Osteocyte (in vitro differentiated cells): ENCODE results near the gene RNASEH2A. TPM values are rescaled to one million over a fixed set of nuclear protein-coding genes. Genes with fewer than 3 reads are reported as not detected.
A peak's percentile ranks its signal among the peaks of the same experiment; 100 is the strongest.

Source experiments
- DNase-seq: peaks from one replicate; pipeline ENCODE4 v3.0.0; 2021; ENCODE audit warnings: mixed read lengths; ENCODE audit not compliant: unreplicated experiment; ENCODE audit errors: extremely low spot score
- H3K27ac Mint-ChIP-seq: one replicate; pipeline ENCODE4 v1.8.0; 2021; ENCODE audit warnings: mild to moderate bottlenecking, mixed read lengths; ENCODE audit not compliant: unreplicated experiment
- H3K27me3 Mint-ChIP-seq: one replicate; pipeline ENCODE4 v1.8.0; 2021; ENCODE audit warnings: mixed read lengths; ENCODE audit not compliant: unreplicated experiment
- H3K36me3 Mint-ChIP-seq: one replicate; pipeline ENCODE4 v1.8.0; 2021; ENCODE audit warnings: mixed read lengths; ENCODE audit not compliant: unreplicated experiment
- H3K4me1 Mint-ChIP-seq: one replicate; pipeline ENCODE4 v1.8.0; 2021; ENCODE audit warnings: mixed read lengths; ENCODE audit not compliant: unreplicated experiment
- H3K4me3 Mint-ChIP-seq: one replicate; pipeline ENCODE4 v1.8.0; 2021; ENCODE audit warnings: mild to moderate bottlenecking, moderate library complexity, mixed read lengths; ENCODE audit not compliant: unreplicated experiment
- H3K9me3 Mint-ChIP-seq: one replicate; pipeline ENCODE4 v1.8.0; 2021; ENCODE audit warnings: mixed read lengths; ENCODE audit not compliant: unreplicated experiment
- long read RNA-seq: library from polyadenylated mRNA; unstranded; transcript quantifications from one replicate; pipeline ENCODE4 v2.0.0, GENCODE V29; 2021
- total RNA-seq: library from RNA; stranded (reverse); gene quantifications from 2 replicates; pipeline ENCODE4 v1.2.1, GENCODE V29; 2021
- TF ChIP-seq, protein P1 (sequence below): fragments of 200-600 bp; sonication (generic); IDR thresholded peaks from 2 replicates; pipeline ENCODE4 v1.5.0; 2021; ENCODE audit warnings: antibody characterized with exemption, mild to moderate bottlenecking, moderate library complexity

RNASEH2A gene
- 7.6 and 10.0 TPM in 2 replicates for total RNA-seq
- long read RNA-seq, transcript RNASEH2A-201 (8 exons, 2,753 nt), result major isoform, 31 of 32 reads
- long read RNA-seq, partial matches to known transcripts, result 0 of 32 reads
- long read RNA-seq, other reads (novel, unspliced or antisense), result 0 of 32 reads

DNA sequence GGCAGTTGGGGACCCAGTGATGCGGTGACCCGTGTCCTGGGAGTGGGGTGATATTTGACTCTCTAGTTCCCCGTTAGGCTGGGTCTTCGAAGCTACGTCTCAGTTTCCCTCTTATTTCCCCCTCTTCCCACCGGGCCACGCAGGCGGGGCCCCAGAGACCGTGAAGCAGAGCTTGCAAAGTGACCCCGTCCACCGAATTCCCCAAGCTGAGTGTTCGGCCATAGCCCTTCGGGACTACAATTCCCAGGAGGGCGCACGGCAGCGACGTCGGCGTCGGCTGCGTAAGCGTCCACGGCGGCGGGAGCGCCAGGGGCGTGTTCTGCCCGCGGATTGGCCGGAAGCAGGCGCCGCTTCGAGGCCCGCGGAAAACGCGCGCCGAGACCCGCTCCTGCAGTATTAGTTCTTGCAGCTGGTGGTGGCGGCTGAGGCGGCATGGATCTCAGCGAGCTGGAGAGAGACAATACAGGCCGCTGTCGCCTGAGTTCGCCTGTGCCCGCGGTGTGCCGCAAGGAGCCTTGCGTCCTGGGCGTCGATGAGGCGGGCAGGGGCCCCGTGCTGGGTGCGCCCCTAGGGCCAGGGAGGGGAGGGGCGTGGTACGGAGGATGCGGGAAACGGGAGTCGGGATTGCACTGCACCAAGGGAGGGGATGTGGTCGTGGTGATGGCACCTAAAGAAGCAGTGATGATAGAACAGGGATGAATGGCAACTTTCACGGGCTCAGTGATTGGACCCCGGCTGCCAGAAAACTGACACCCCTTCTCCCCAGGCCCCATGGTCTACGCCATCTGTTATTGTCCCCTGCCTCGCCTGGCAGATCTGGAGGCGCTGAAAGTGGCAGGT, at the start of gene RNASEH2A:
RNASEH2A (plus strand) TSS at position 343 of the 840 bp plus-strand sequence; CDS start at position 433, 90 bp downstream.
- Mint-ChIP-seq H3K4me1 (peaks cover 23% of the 10 kb centered on the region), H3K9me3 (no peaks in the 10 kb centered on the region), H3K27me3 (no peaks in the 10 kb centered on the region), H3K36me3 (no peaks in the 10 kb centered on the region), H3K27ac (peak within 1 kb of the TSS; percentile 90), H3K4me3 (peak within 1 kb of the TSS; percentile 91)
- TF ChIP-seq, protein P1, sequence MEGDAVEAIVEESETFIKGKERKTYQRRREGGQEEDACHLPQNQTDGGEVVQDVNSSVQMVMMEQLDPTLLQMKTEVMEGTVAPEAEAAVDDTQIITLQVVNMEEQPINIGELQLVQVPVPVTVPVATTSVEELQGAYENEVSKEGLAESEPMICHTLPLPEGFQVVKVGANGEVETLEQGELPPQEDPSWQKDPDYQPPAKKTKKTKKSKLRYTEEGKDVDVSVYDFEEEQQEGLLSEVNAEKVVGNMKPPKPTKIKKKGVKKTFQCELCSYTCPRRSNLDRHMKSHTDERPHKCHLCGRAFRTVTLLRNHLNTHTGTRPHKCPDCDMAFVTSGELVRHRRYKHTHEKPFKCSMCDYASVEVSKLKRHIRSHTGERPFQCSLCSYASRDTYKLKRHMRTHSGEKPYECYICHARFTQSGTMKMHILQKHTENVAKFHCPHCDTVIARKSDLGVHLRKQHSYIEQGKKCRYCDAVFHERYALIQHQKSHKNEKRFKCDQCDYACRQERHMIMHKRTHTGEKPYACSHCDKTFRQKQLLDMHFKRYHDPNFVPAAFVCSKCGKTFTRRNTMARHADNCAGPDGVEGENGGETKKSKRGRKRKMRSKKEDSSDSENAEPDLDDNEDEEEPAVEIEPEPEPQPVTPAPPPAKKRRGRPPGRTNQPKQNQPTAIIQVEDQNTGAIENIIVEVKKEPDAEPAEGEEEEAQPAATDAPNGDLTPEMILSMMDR, result no peak
- peak; percentile 97 for DNase-seq

- Mint-ChIP-seq H3K4me3 (peak overlapping the region; percentile 66), H3K4me1 (peaks cover 4% of the 10 kb centered on the region), H3K9me3 (no peaks in the 10 kb centered on the region), H3K27me3 (peaks cover 5% of the 10 kb centered on the region), H3K36me3 (no peaks in the 10 kb centered on the region), H3K27ac (no peak overlapping the region)
- TF ChIP-seq, protein P1, result peak; percentile 97
- peak; percentile 91 for DNase-seq
Measured at GRCh38 chr19:12757544-12758274, 48.7 kb upstream of the RNASEH2A start.

GRCh38 chr19:12759686-12760085, 46.7 kb upstream of the RNASEH2A start:
- no peak overlapping the region for H3K27ac Mint-ChIP-seq
- TF ChIP-seq, protein P1, result no peak
- H3K36me3 Mint-ChIP-seq, result peaks cover 3% of the 10 kb centered on the region
- peaks cover 4% of the 10 kb centered on the region for H3K4me1 Mint-ChIP-seq
- DNase-seq, result no peak
- H3K27me3 Mint-ChIP-seq, result no peaks in the 10 kb centered on the region
- no peaks in the 10 kb centered on the region for H3K9me3 Mint-ChIP-seq
- H3K4me3 Mint-ChIP-seq, result no peak overlapping the region

DNA sequence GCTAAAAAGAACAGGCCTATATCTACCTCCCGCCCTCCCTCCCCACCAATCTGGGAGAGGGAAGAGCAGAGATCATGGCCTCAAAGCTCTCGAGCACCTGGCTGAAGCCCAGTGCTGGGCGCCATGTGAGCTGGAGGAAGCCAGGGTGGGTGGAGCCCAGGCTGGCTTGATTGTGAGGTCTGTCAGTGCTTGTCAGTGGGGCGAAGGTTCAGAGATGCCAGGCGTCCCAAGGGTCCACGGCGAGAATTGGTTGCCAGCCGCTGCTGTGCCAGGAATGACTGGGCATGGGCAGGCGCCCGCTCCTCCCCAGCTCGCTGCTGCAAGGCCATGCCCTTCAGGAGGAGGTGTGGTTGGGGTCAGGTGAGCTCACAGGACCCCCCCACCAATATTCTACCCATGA, 43.3 kb upstream of the RNASEH2A start:
- no peak overlapping the region for H3K27ac Mint-ChIP-seq

More for the DNA sequence above, 43.3 kb upstream of the RNASEH2A start:
- H3K4me1 Mint-ChIP-seq, result peaks cover 3% of the 10 kb centered on the region
- TF ChIP-seq, protein P1, result no peak
- H3K27me3 Mint-ChIP-seq, result no peaks in the 10 kb centered on the region
- H3K9me3 Mint-ChIP-seq, result no peaks in the 10 kb centered on the region
- DNase-seq, result no peak
- H3K4me3 Mint-ChIP-seq, result no peak overlapping the region
- H3K36me3 Mint-ChIP-seq, result peaks cover 3% of the 10 kb centered on the region
